H9 (cell line): ENCODE data around the gene APOL2. TPM values are rescaled to one million over a fixed set of nuclear protein-coding genes. Genes with fewer than 3 reads are reported as not detected.

Source experiments
- DNase-seq: peaks from one replicate; pipeline ENCODE4 v3.0.0-alpha.2; 2017
- H2AFZ ChIP-seq: one replicate; pipeline ENCODE4 v1.6.1; 2013; ENCODE audit warnings: mild to moderate bottlenecking, low read length, control low read depth, moderate library complexity
- H2AK5ac ChIP-seq: 2 replicates; pipeline ENCODE4 v1.6.1; 2013; ENCODE audit warnings: low read length, control low read depth, mixed read lengths; ENCODE audit not compliant: insufficient read length
- H2BK120ac ChIP-seq: one replicate; pipeline ENCODE4 v1.6.1; 2013; ENCODE audit warnings: low read depth, mild to moderate bottlenecking, low read length, control low read depth, inconsistent platforms; ENCODE audit not compliant: poor library complexity, severe bottlenecking
- H2BK12ac ChIP-seq: 2 replicates; pipeline ENCODE4 v1.6.1; 2013; ENCODE audit warnings: low read length, control low read depth, mixed read lengths, low read depth; ENCODE audit not compliant: insufficient read length
- H2BK15ac ChIP-seq: 2 replicates; pipeline ENCODE4 v1.6.1; 2013; ENCODE audit warnings: low read depth, low read length, control low read depth
- H2BK20ac ChIP-seq: one replicate; pipeline ENCODE4 v1.6.1; 2013; ENCODE audit warnings: low read depth, mild to moderate bottlenecking, low read length, control low read depth, inconsistent platforms; ENCODE audit not compliant: poor library complexity, severe bottlenecking
- H2BK5ac ChIP-seq: 2 replicates; pipeline ENCODE4 v1.6.1; 2013; ENCODE audit warnings: low read length, control low read depth, mixed read lengths; ENCODE audit not compliant: insufficient read length
- H3K14ac ChIP-seq: 2 replicates; pipeline ENCODE4 v1.6.1; 2013; ENCODE audit warnings: low read length, control low read depth; ENCODE audit not compliant: insufficient read depth
- H3K18ac ChIP-seq: 2 replicates; pipeline ENCODE4 v1.6.1; 2013; ENCODE audit warnings: low read depth, mild to moderate bottlenecking, mixed read lengths, low read length, control low read depth; ENCODE audit not compliant: insufficient read length
- H3K23ac ChIP-seq: 2 replicates; pipeline ENCODE4 v1.6.1; 2013; ENCODE audit warnings: low read length, control low read depth, mixed read lengths, low read depth; ENCODE audit not compliant: insufficient read length
- H3K23me2 ChIP-seq: 2 replicates; pipeline ENCODE4 v1.6.1; 2013; ENCODE audit warnings: low read depth, mild to moderate bottlenecking, mixed read lengths, low read length, control low read depth; ENCODE audit not compliant: insufficient read length, poor library complexity, severe bottlenecking
- H3K27ac ChIP-seq: 2 replicates; pipeline ENCODE4 v1.5.1; 2013; ENCODE audit warnings: low read length, control low read depth, mixed read lengths, low read depth; ENCODE audit not compliant: insufficient read length
- H3K27me3 ChIP-seq: 2 replicates; pipeline ENCODE4 v1.6.1; 2013; ENCODE audit warnings: low read length, control low read depth, inconsistent platforms; ENCODE audit not compliant: insufficient read depth
- H3K4ac ChIP-seq: 2 replicates; pipeline ENCODE4 v1.6.1; 2013; ENCODE audit warnings: low read depth, mild to moderate bottlenecking, control low read depth, inconsistent platforms, low read length, moderate library complexity
- H3K4me1 ChIP-seq: 2 replicates; pipeline ENCODE4 v1.6.1; 2013; ENCODE audit warnings: low read length, control low read depth, inconsistent platforms; ENCODE audit not compliant: insufficient read depth
- H3K4me2 ChIP-seq: 2 replicates; pipeline ENCODE4 v1.6.1; 2013; ENCODE audit warnings: low read length, control low read depth, mixed read lengths; ENCODE audit not compliant: insufficient read length, insufficient read depth
- H3K56ac ChIP-seq: 2 replicates; pipeline ENCODE4 v1.6.1; 2013; ENCODE audit warnings: low read depth, mild to moderate bottlenecking, mixed read lengths, low read length, control low read depth; ENCODE audit not compliant: insufficient read length
- H3K79me1 ChIP-seq: 2 replicates; pipeline ENCODE4 v1.6.1; 2013; ENCODE audit warnings: low read depth, mild to moderate bottlenecking, moderate library complexity, low read length, control low read depth, inconsistent platforms; ENCODE audit not compliant: insufficient read depth, poor library complexity, severe bottlenecking
- H3K79me2 ChIP-seq: 2 replicates; pipeline ENCODE4 v1.6.1; 2013; ENCODE audit warnings: low read length, control low read depth, inconsistent platforms; ENCODE audit not compliant: insufficient read depth
- H3K9ac ChIP-seq: 2 replicates; pipeline ENCODE4 v1.6.1; 2013; ENCODE audit warnings: low read length, control low read depth, mixed read lengths; ENCODE audit not compliant: insufficient read length; ENCODE audit errors: extremely low read depth
- H3K9me3 ChIP-seq: one replicate; pipeline ENCODE4 v1.6.1; 2013; ENCODE audit warnings: low read depth, low read length, inconsistent platforms; ENCODE audit not compliant: control insufficient read depth
- H3T11ph ChIP-seq: one replicate; pipeline ENCODE4 v1.6.1; 2013; ENCODE audit warnings: mild to moderate bottlenecking, low read length, control low read depth, inconsistent platforms
- H4K20me1 ChIP-seq: one replicate; pipeline ENCODE4 v1.6.1; 2013; ENCODE audit not compliant: control insufficient read depth, insufficient read length, insufficient read depth
- H4K5ac ChIP-seq: 2 replicates; pipeline ENCODE4 v1.6.1; 2013; ENCODE audit warnings: low read depth, mild to moderate bottlenecking, mixed read lengths, low read length, control low read depth; ENCODE audit not compliant: insufficient read length
- H4K8ac ChIP-seq: replicated peaks from 2 replicates; pipeline ENCODE4 v1.6.1; 2013; ENCODE audit warnings: low read length, control low read depth, mixed read lengths, low read depth; ENCODE audit not compliant: insufficient read length
- H4K91ac ChIP-seq: 2 replicates; pipeline ENCODE4 v1.6.1; 2013; ENCODE audit warnings: low read depth, mild to moderate bottlenecking, moderate library complexity, mixed read lengths, low read length, control low read depth; ENCODE audit not compliant: insufficient read length
- H3K27ac Mint-ChIP-seq, 3 experiments: 2 replicates in 2 of 3; 3 replicates in 1 of 3; pipeline ENCODE4 v1.8.0; 2020 to 2021; ENCODE audit warnings: mixed read lengths in 3 of 3, mild to moderate bottlenecking in 1 of 3, moderate library complexity in 1 of 3
- H3K27me3 Mint-ChIP-seq: 2 replicates; pipeline ENCODE4 v1.8.0; 2021; ENCODE audit warnings: low read depth, mild to moderate bottlenecking, moderate library complexity, mixed read lengths
- H3K36me3 Mint-ChIP-seq, 3 experiments: 2 replicates in 2 of 3; 3 replicates in 1 of 3; pipeline ENCODE4 v1.8.0; 2020 to 2021; ENCODE audit warnings: low read depth in 3 of 3, mixed read lengths in 3 of 3; ENCODE audit not compliant: insufficient read depth in 1 of 3
- H3K4me1 Mint-ChIP-seq, 2 experiments: 2 replicates each; pipeline ENCODE4 v1.8.0; 2020; ENCODE audit warnings: mixed read lengths in 2 of 2
- H3K4me3 Mint-ChIP-seq, 2 experiments: 2 replicates in 1 of 2; 3 replicates in 1 of 2; pipeline ENCODE4 v1.8.0; 2020 to 2021; ENCODE audit warnings: mild to moderate bottlenecking in 2 of 2, mixed read lengths in 2 of 2, moderate library complexity in 1 of 2
- H3K9me3 Mint-ChIP-seq, 2 experiments: 2 replicates in 1 of 2; 3 replicates in 1 of 2; pipeline ENCODE4 v1.8.0; 2020; ENCODE audit warnings: mild to moderate bottlenecking in 2 of 2, mixed read lengths in 2 of 2, moderate library complexity in 1 of 2
- WGBS: extraction: QIAGEN DNeasy Blood & Tissue Kit; methylation state at CpG from one replicate; pipeline ENCODE4 v1.1.7; 2013; ENCODE audit warnings: missing lambda C conversion rate, low lambda C conversion rate, mixed read lengths; ENCODE audit not compliant: insufficient read length; ENCODE audit errors: extremely low coverage; 5-methylcytosine and 5-hydroxymethylcytosine counted together
- total RNA-seq: library from RNA; stranded (reverse); gene quantifications from 2 replicates; pipeline ENCODE4 v1.2.1, GENCODE V29; 2021
- TF ChIP-seq, protein P1 (sequence below): fragments of 200-600 bp; sonication (generic); conservative IDR thresholded peaks from 3 replicates; pipeline ENCODE4 v1.8.0; 2021; ENCODE audit warnings: antibody characterized with exemption, mild to moderate bottlenecking

The APOL2 gene
- total RNA-seq, 1 experiment from 2014 or later, result 15.6 TPM

DNA sequence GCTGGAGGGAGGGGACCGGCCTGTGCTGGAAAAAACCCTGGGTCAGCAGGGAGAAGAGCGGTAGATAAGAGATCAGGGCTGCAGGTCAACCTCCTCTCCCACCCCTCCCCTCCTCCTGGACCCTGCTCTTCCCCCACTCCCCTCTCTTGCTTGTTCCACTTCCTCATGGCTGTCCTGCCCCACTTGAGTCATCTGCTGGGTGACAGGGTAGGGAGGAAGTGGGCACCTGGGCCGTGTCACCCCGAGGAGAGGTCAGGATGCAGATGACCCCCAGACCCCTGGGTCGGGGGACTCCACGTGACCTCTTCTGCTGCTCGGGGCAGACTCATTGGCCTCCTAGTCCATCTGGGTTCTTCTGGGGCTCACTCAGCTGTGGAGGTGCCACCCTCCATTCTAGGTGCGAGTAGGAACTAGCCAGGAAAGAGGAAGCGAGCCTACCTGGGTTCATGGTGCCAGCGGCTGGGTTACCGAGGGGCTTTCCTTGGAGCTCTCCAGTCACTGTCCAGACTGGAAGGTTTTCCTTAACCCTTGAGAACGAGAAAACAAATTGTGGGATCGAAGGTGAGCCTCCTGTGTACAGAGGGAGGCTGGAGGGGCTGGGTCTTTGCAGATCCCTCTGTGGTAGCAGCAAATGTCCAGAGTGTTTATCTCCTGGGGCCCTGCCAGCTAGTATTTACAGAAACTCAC, 6.5 kb downstream of the APOL2 start:
- H3K27ac Mint-ChIP-seq, result no peak overlapping the region; a peak in 1 of 7 replicates
- Histone ChIP-seq H4K91ac (no peak overlapping the region), H3K79me2 (no peaks in the 10 kb centered on the region), H3K9ac (no peak overlapping the region), H3K14ac (no peak overlapping the region), H2BK5ac (no peak overlapping the region), H3K23me2 (no peaks in the 10 kb centered on the region), H3K4me2 (no peak overlapping the region), H3K27ac (no peak overlapping the region), H4K8ac (no peak overlapping the region), H2BK20ac (no peak overlapping the region), H4K20me1 (no peaks in the 10 kb centered on the region), H3T11ph (no peak overlapping the region), H3K27me3 (no peaks in the 10 kb centered on the region), H3K23ac (no peak overlapping the region), H2AK5ac (no peak overlapping the region), H3K18ac (no peak overlapping the region), H3K56ac (no peak overlapping the region), H2BK12ac (no peak overlapping the region), H2BK120ac (no peak overlapping the region), H3K4me1 (no peaks in the 10 kb centered on the region), H3K9me3 (no peaks in the 10 kb centered on the region), H3K79me1 (no peaks in the 10 kb centered on the region), H2BK15ac (no peak overlapping the region), H2AFZ (no peak overlapping the region), H3K4ac (no peak overlapping the region), H4K5ac (no peak overlapping the region)
- peaks cover 13 to 21% of the 10 kb centered on the region in 2 experiments for H3K4me1 Mint-ChIP-seq
- no peak overlapping the region for H3K4me3 Mint-ChIP-seq
- DNase-seq, result no peak
- WGBS, result no CpG with 5 or more reads among the region's 13 CpGs
- no peaks in the 10 kb centered on the region; a peak in 1 of 5 replicates for H3K9me3 Mint-ChIP-seq
- H3K27me3 Mint-ChIP-seq, result no peaks in the 10 kb centered on the region
- TF ChIP-seq, protein P1, sequence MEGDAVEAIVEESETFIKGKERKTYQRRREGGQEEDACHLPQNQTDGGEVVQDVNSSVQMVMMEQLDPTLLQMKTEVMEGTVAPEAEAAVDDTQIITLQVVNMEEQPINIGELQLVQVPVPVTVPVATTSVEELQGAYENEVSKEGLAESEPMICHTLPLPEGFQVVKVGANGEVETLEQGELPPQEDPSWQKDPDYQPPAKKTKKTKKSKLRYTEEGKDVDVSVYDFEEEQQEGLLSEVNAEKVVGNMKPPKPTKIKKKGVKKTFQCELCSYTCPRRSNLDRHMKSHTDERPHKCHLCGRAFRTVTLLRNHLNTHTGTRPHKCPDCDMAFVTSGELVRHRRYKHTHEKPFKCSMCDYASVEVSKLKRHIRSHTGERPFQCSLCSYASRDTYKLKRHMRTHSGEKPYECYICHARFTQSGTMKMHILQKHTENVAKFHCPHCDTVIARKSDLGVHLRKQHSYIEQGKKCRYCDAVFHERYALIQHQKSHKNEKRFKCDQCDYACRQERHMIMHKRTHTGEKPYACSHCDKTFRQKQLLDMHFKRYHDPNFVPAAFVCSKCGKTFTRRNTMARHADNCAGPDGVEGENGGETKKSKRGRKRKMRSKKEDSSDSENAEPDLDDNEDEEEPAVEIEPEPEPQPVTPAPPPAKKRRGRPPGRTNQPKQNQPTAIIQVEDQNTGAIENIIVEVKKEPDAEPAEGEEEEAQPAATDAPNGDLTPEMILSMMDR, result no peak
- peaks cover 10 to 60% (median 43%) of the 10 kb centered on the region in 3 experiments for H3K36me3 Mint-ChIP-seq
